GM12878 (cell line): ENCODE measurements around the gene AFG1L.

Experiments used
- CREM ChIP-seq: IDR thresholded peaks from 2 replicates; pipeline ENCODE4 v1.6.1; 2014; ENCODE audit warnings: antibody characterized with exemption, low read depth
- CTCF ChIP-seq, 3 experiments: IDR thresholded peaks in 2 of 3; conservative IDR thresholded peaks in 1 of 3; 2 replicates each; pipeline ENCODE4 v1.5.1; 2011; ENCODE audit warnings: low read depth in 3 of 3, low read length in 3 of 3, mild to moderate bottlenecking in 3 of 3, control low read depth in 2 of 3, moderate library complexity in 2 of 3, inconsistent platforms in 1 of 3, mixed read lengths in 1 of 3; ENCODE audit not compliant: control insufficient read depth in 2 of 3, insufficient read depth in 1 of 3; ENCODE audit errors: extremely low read depth in 1 of 3
- ELK1 ChIP-seq: IDR thresholded peaks from 2 replicates; pipeline ENCODE4 v1.6.1; 2012; ENCODE audit warnings: low read depth, low read length, improper control_type of control experiment
- NR2F1 ChIP-seq: fragments of 450-650 bp; conservative IDR thresholded peaks from 2 replicates; pipeline ENCODE4 v1.6.1; 2017; ENCODE audit warnings: mild to moderate bottlenecking
- POLR2AphosphoS5 ChIP-seq: IDR thresholded peaks from 2 replicates; pipeline ENCODE4 v1.6.1; 2011; ENCODE audit warnings: mild to moderate bottlenecking, low read length, inconsistent platforms
- TARDBP ChIP-seq: IDR thresholded peaks from 2 replicates; pipeline ENCODE4 v1.6.1; 2016; ENCODE audit warnings: borderline replicate concordance
- TF ChIP-seq, protein P1 (sequence below): fragments of 450-650 bp; IDR thresholded peaks from 2 replicates; pipeline ENCODE4 v1.6.1; 2018; ENCODE audit warnings: borderline replicate concordance, mild to moderate bottlenecking; ENCODE audit not compliant: partially characterized antibody

DNA sequence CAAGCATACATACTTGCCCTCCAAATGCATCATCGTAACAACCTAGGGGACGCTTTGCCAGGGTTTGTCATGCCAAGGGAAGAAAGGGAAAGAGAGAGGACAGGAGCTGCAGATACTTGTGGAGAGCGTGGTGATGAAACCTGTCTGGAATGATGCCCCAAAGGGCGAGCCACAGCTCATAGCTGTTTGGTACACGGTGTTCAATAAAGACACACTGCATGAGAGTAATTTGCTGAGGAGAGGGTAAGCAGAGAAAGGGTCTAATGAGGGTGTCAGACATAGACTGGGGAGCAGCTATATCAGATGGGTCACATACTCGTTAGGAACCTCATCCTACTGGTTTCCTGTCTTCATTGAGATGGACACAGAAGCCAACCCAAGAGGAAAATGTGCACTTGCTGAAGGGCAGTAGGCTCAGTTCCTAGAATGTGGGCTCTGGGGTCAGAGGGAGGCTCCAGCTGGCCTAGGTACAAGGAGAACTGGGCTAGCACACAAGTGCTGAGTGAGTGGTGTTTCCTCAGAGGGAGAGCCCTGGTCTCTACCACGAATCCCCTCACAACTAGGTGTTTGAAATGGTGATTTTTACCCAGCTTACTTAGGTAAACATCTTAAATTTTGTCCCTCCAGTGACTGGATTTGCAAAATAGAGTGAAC lies 260.7 kb downstream of the AFG1L start:
- TF ChIP-seq ELK1 (no peak), NR2F1 (no peak), CREM (no peak), TARDBP (no peak), POLR2AphosphoS5 (no peak), CTCF (IDR thresholded peaks at IDR 0.05 in 2 of 3, conservative IDR thresholded peaks at IDR 0.05 in 1 of 3; ENCODE audit: control insufficient read depth in 2 of 3, extremely low read depth in 1 of 3, insufficient read depth in 1 of 3, low read depth in 3 of 3, low read length in 3 of 3) (no peak)
- TF ChIP-seq, protein P1, sequence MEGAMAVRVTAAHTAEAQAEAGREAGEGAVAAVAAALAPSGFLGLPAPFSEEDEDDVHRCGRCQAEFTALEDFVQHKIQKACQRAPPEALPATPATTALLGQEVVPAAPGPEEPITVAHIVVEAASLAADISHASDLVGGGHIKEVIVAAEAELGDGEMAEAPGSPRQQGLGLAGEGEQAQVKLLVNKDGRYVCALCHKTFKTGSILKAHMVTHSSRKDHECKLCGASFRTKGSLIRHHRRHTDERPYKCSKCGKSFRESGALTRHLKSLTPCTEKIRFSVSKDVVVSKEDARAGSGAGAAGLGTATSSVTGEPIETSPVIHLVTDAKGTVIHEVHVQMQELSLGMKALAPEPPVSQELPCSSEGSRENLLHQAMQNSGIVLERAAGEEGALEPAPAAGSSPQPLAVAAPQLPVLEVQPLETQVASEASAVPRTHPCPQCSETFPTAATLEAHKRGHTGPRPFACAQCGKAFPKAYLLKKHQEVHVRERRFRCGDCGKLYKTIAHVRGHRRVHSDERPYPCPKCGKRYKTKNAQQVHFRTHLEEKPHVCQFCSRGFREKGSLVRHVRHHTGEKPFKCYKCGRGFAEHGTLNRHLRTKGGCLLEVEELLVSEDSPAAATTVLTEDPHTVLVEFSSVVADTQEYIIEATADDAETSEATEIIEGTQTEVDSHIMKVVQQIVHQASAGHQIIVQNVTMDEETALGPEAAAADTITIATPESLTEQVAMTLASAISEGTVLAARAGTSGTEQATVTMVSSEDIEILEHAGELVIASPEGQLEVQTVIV, result no peak
